Fibroblast of lung (primary cell): ENCODE results near the gene DOLPP1. TPM values are rescaled to one million over a fixed set of nuclear protein-coding genes. Genes with fewer than 3 reads are reported as not detected.
"Not testable (repeated sequence)": the region's sequence is repeated elsewhere in the genome, so short reads cannot be mapped to it uniquely, and the experiment has no call there.

Experiments
- DNase-seq, 2 donors: peaks; one replicate each; pipeline versions ENCODE4 v3.0.0 to v3.0.0-alpha.2; 2010; ENCODE audit warnings: low read depth in 2 of 2
- H2AFZ ChIP-seq: 2 replicates; pipeline ENCODE4 v1.5.1; 2012; ENCODE audit warnings: low read length, control low read depth, inconsistent platforms
- H3K27ac ChIP-seq: 2 replicates; pipeline ENCODE4 v1.5.1; 2011; ENCODE audit warnings: low read length, control low read depth; ENCODE audit not compliant: insufficient read depth
- H3K27me3 ChIP-seq: 2 replicates; pipeline ENCODE4 v1.5.1; 2011; ENCODE audit warnings: mild to moderate bottlenecking, low read length; ENCODE audit not compliant: control insufficient read depth, insufficient read depth
- H3K36me3 ChIP-seq: 2 replicates; pipeline ENCODE4 v1.5.1; 2011; ENCODE audit warnings: low read length; ENCODE audit not compliant: control insufficient read depth, insufficient read depth
- H3K4me1 ChIP-seq: 2 replicates; pipeline ENCODE4 v1.5.1; 2011; ENCODE audit warnings: low read length; ENCODE audit not compliant: control insufficient read depth, insufficient read depth; ENCODE audit errors: extremely low read depth
- H3K4me2 ChIP-seq: 2 replicates; pipeline ENCODE4 v1.5.1; 2011; ENCODE audit warnings: low read length, control low read depth; ENCODE audit not compliant: insufficient read depth; ENCODE audit errors: extremely low read depth
- H3K4me3 ChIP-seq, 4 experiments: fragments of 200-600 bp in 1 of 4; sonication (generic) in 1 of 4; replicated peaks in 1 of 4; 2 replicates each; pipeline ENCODE4 v1.5.1; 2011 to 2016; ENCODE audit warnings: low read length in 4 of 4, low read depth in 3 of 4, mild to moderate bottlenecking in 3 of 4, control low read depth in 2 of 4, inconsistent platforms in 1 of 4, mixed read lengths in 1 of 4; ENCODE audit not compliant: insufficient read depth in 1 of 4; ENCODE audit errors: control extremely low read depth in 1 of 4
- H3K79me2 ChIP-seq: 2 replicates; pipeline ENCODE4 v1.5.1; 2012; ENCODE audit warnings: mild to moderate bottlenecking, low read length, inconsistent platforms; ENCODE audit not compliant: control insufficient read depth, insufficient read depth
- H3K9ac ChIP-seq: 2 replicates; pipeline ENCODE4 v1.5.1; 2011; ENCODE audit warnings: mild to moderate bottlenecking, low read length, control low read depth; ENCODE audit not compliant: insufficient read depth
- H3K9me3 ChIP-seq: 2 replicates; pipeline ENCODE4 v1.5.1; 2012; ENCODE audit warnings: low read depth, low read length; ENCODE audit not compliant: control insufficient read depth, insufficient read depth
- H4K20me1 ChIP-seq: 2 replicates; pipeline ENCODE4 v1.5.1; 2011; ENCODE audit warnings: low read length; ENCODE audit not compliant: control insufficient read depth, insufficient read depth; ENCODE audit errors: extremely low read depth
- EZH2 ChIP-seq: IDR thresholded peaks from 2 replicates; pipeline ENCODE4 v1.5.1; 2012; ENCODE audit warnings: low read length, control low read depth, mild to moderate bottlenecking; ENCODE audit errors: missing control alignments
- polyA plus RNA-seq, 2 donors: library from polyadenylated mRNA; depleted of rRNA in 1 of 2; stranded (reverse) in 1 of 2; unstranded in 1 of 2; fragments of >200 nt; gene quantifications; 2 replicates each; pipeline ENCODE4 v1.2.1, GENCODE V29; 2011 to 2012; ENCODE audit warnings: missing spikeins in 1 of 2
- total RNA-seq: library from RNA; depleted of rRNA; stranded (reverse); fragments of >200 nt; gene quantifications from 2 replicates; pipeline ENCODE4 v1.2.1, GENCODE V29; 2014
- TF ChIP-seq, protein P1 (sequence below), 2 donors: IDR thresholded peaks in 1 of 2; conservative IDR thresholded peaks in 1 of 2; 1 replicate in 1 of 2; 2 replicates in 1 of 2; pipeline ENCODE4 v1.5.1; 2011 to 2012; ENCODE audit warnings: low read length in 2 of 2, control low read depth in 1 of 2, inconsistent platforms in 1 of 2, low read depth in 1 of 2, mild to moderate bottlenecking in 1 of 2

The DOLPP1 gene
- total and polyA plus RNA-seq, 2 donors (not counting 1 experiment from before 2014, with no cell fraction given), result 7.4 to 9.7 TPM

DNA sequence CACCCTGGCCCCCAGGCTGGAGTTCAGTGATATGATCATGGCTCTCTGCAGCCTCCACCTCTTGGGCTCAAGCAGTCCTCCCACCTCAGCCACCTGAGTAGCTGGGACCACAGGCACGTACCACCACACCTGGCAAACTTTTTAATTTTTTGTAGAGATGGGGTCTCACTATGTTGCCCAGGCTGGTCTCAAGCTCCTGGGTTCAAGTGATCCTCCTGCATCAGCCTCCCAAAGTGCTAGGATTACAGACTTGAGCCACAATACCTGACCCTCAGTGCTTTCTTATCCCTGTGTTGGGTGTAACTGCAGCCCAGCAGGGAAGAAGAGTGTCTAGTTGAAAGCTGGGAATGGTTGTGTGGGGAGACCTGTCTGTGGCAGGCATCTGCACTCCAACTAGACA is 41.2 kb downstream of the DOLPP1 start:
- Histone ChIP-seq H3K4me1 (peaks cover 12% of the 10 kb centered on the region), H3K9me3 (no peaks in the 10 kb centered on the region), H4K20me1 (no peaks in the 10 kb centered on the region), H3K27ac (no peak overlapping the region), H3K79me2 (peaks cover 3% of the 10 kb centered on the region), H3K9ac (no peak overlapping the region), H3K27me3 (no peaks in the 10 kb centered on the region), H2AFZ (no peak overlapping the region), H3K4me2 (no peak overlapping the region), H3K36me3 (peaks cover 11% of the 10 kb centered on the region), H3K4me3 (no peak overlapping the region)
- TF ChIP-seq, protein P1, sequence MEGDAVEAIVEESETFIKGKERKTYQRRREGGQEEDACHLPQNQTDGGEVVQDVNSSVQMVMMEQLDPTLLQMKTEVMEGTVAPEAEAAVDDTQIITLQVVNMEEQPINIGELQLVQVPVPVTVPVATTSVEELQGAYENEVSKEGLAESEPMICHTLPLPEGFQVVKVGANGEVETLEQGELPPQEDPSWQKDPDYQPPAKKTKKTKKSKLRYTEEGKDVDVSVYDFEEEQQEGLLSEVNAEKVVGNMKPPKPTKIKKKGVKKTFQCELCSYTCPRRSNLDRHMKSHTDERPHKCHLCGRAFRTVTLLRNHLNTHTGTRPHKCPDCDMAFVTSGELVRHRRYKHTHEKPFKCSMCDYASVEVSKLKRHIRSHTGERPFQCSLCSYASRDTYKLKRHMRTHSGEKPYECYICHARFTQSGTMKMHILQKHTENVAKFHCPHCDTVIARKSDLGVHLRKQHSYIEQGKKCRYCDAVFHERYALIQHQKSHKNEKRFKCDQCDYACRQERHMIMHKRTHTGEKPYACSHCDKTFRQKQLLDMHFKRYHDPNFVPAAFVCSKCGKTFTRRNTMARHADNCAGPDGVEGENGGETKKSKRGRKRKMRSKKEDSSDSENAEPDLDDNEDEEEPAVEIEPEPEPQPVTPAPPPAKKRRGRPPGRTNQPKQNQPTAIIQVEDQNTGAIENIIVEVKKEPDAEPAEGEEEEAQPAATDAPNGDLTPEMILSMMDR (conservative IDR thresholded peaks at IDR 0.05 in 1 of 2, IDR thresholded peaks at IDR 0.05 in 1 of 2; ENCODE audit: low read depth in 1 of 2, low read length in 2 of 2), result no peak
- TF ChIP-seq EZH2, result no peak
- no peak for DNase-seq

DNA sequence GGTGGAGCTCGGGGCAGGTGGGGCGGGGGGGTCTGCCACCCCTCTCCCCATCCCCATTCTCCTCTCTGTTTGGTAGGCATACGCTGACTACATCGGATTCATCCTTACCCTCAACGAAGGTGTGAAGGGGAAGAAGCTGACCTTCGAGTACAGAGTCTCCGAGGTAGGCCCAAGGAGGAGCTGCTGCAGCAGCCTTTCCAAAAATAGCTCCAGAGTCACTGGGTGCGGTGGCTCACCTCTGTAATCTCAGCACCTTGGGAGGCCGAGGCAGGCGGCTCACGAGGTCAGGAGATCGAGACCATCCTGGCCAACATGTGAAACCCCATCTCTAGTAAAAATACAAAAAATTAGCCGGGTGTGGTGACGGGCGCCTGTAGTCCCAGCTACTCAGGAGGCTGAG is 42.1 kb downstream of the DOLPP1 start:
- not testable (repeated sequence) for H3K9ac ChIP-seq, H3K4me2 ChIP-seq, DNase-seq, H3K4me3 ChIP-seq, H3K27me3 ChIP-seq, H3K9me3 ChIP-seq, H2AFZ ChIP-seq, H3K79me2 ChIP-seq, H3K27ac ChIP-seq, H4K20me1 ChIP-seq
- H3K4me1 ChIP-seq, result peaks cover 12% of the 10 kb centered on the region
- peaks cover 13% of the 10 kb centered on the region for H3K36me3 ChIP-seq

DNA sequence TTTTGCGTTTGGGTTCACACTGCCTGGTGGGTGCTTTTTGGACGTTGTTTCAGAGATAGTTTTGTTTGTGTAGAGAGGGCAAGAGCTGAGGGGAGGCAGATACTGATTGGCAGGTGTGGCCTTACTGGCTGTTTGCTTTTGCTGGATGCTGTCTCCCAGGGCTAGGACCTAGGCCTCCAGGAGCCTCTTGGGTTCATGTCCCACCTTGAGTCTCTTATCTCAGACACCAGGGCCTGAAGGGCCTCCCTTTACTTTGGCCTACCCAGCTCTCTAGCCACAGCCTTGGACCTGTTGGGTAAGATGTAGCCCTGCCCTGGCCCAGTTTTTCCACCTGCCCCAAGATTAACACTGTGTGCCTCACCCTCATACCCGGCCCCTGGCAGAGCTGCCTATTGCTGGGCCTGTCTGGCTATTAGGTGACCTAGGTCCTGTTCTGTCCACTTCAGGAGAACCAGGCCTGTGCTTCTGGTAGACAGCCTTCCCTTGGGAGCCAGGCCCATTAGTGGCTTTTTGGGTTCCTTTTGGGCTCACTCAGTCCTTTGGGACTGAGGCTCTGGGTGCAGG is 43.7 kb downstream of the DOLPP1 start:
- no peak for DNase-seq
- H3K9me3 ChIP-seq, result no peaks in the 10 kb centered on the region
- no peak overlapping the region for H3K9ac ChIP-seq
- no peak overlapping the region for H2AFZ ChIP-seq
- H3K27ac ChIP-seq, result no peak overlapping the region
- TF ChIP-seq, protein P1 (conservative IDR thresholded peaks at IDR 0.05 in 1 of 2, IDR thresholded peaks at IDR 0.05 in 1 of 2; ENCODE audit: low read depth in 1 of 2, low read length in 2 of 2), result no peak
- TF ChIP-seq EZH2, result no peak
- H3K36me3 ChIP-seq, result peaks cover 13% of the 10 kb centered on the region
- no peak overlapping the region for H3K4me2 ChIP-seq
- H4K20me1 ChIP-seq, result no peaks in the 10 kb centered on the region
- no peaks in the 10 kb centered on the region for H3K27me3 ChIP-seq
- H3K4me3 ChIP-seq, result no peak overlapping the region
- H3K4me1 ChIP-seq, result peaks cover 12% of the 10 kb centered on the region
- H3K79me2 ChIP-seq, result peaks cover under 1% of the 10 kb centered on the region
